ENCODE data around the gene CD8B. TPM values are rescaled to one million over a fixed set of nuclear protein-coding genes. Genes with fewer than 3 reads are reported as not detected.

Gene CD8B
- total and polyA plus RNA-seq, 2 of the 8 experiments (the other 6 are each of a cell fraction or from before 2014, with no cell fraction given), result 0.35 to 0.63 TPM

DNA sequence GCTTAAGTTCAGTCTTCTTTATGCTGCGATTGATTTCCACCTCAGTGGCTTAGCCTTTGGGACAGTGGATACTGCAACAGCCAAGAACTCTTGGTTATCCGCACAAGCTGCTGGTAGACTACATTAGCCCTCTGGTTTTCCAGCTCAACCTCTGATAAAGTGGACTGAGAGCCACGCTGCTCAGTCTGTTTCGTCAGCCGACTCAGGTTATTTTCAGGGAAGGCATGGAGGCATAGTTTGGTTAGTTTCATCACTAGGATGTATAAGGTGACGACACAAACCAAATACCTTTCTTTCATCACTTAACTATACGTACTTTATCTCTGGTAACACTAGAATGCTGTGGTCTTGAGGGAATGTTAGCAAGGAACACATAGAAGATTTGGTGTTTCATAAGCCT lies 85.2 kb downstream of the CD8B start (continued):
- TF ChIP-seq CHD7 (IDR thresholded peaks at IDR 0.05; ENCODE audit: insufficient replicate concordance, low read length) (no peak), POLR2AphosphoS5 (IDR thresholded peaks at IDR 0.05; ENCODE audit: low read depth, low read length) (peak; percentile 19; the same call in 1 of the 2 replicates), POU5F1 (IDR thresholded peaks at IDR 0.05; ENCODE audit: low read depth, low read length) (no peak), HDAC6 (IDR thresholded peaks at IDR 0.05; ENCODE audit: low read depth, low read length) (no peak), CREB1 (IDR thresholded peaks at IDR 0.05) (no peak)

Measured in H1 (cell line).